CD4-positive, alpha-beta T cell (primary cell): ENCODE measurements around the gene SESN1. TPM values are rescaled to one million over a fixed set of nuclear protein-coding genes. Genes with fewer than 3 reads are reported as not detected.

Experiments used
- ATAC-seq: fragments of 200-7000 bp; cut with Tn5 transposase; one replicate; pipeline ENCODE4 v1.10.0; 2022; ENCODE audit warnings: mild to moderate bottlenecking; ENCODE audit not compliant: poor library complexity
- CTCF ChIA-PET: fragments of 350-600 bp; sonication (Branson Sonifier 250); formaldehyde crosslinking; loops from one replicate; lab custom pipeline; 2021; ENCODE audit warnings: antibody characterized with exemption, inconsistent platforms; lab: Charles Lee
- POLR2A ChIA-PET: fragments of 350-600 bp; sonication (Branson Sonifier 250); formaldehyde crosslinking; loops from one replicate; lab custom pipeline; 2021; ENCODE audit warnings: antibody characterized with exemption, inconsistent platforms; lab: Charles Lee
- DNase-seq, 14 experiments: peaks; one replicate each; pipeline ENCODE4 v3.0.0-alpha.2; 2013 to 2020; ENCODE audit warnings: mixed read lengths in 2 of 14
- H3K27ac ChIP-seq, 2 donors: one replicate each; pipeline versions ENCODE4 v1.5.1 to v1.7.0; 2013; ENCODE audit warnings: low read length in 2 of 2, low read depth in 1 of 2, mild to moderate bottlenecking in 1 of 2
- H3K27me3 ChIP-seq, 2 experiments: 1 replicate in 1 of 2; 2 replicates in 1 of 2; pipeline versions ENCODE4 v1.6.1 to v1.7.0; 2013; ENCODE audit warnings: low read length in 2 of 2, control low read depth in 1 of 2, mild to moderate bottlenecking in 1 of 2, moderate library complexity in 1 of 2; ENCODE audit not compliant: insufficient read depth in 2 of 2, control insufficient read depth in 1 of 2
- H3K36me3 ChIP-seq: one replicate; pipeline ENCODE4 v1.6.1; 2013; ENCODE audit warnings: low read length, control low read depth; ENCODE audit not compliant: insufficient read depth
- H3K4me1 ChIP-seq: one replicate; pipeline ENCODE4 v1.6.1; 2013; ENCODE audit warnings: low read length, control low read depth; ENCODE audit not compliant: insufficient read depth
- H3K4me3 ChIP-seq: one replicate; pipeline ENCODE4 v1.5.1; 2013; ENCODE audit warnings: mild to moderate bottlenecking, low read length, moderate library complexity
- H3K9me3 ChIP-seq, 2 experiments: 1 replicate in 1 of 2; 2 replicates in 1 of 2; pipeline versions ENCODE4 v1.6.1 to v1.7.0; 2013; ENCODE audit warnings: low read length in 2 of 2, mild to moderate bottlenecking in 2 of 2, control low read depth in 1 of 2, moderate library complexity in 1 of 2; ENCODE audit not compliant: control insufficient read depth in 1 of 2, insufficient read depth in 1 of 2
- H3K27ac Mint-ChIP-seq: one replicate; pipeline ENCODE4 v1.8.0; 2020; ENCODE audit warnings: mixed read lengths
- H3K27me3 Mint-ChIP-seq: one replicate; pipeline ENCODE4 v1.8.0; 2021; ENCODE audit warnings: mixed read lengths
- H3K36me3 Mint-ChIP-seq: one replicate; pipeline ENCODE4 v1.8.0; 2021; ENCODE audit warnings: low read depth, mixed read lengths
- H3K4me1 Mint-ChIP-seq: one replicate; pipeline ENCODE4 v1.8.0; 2021; ENCODE audit warnings: low read depth, mixed read lengths
- H3K4me3 Mint-ChIP-seq: one replicate; pipeline ENCODE4 v1.8.0; 2020; ENCODE audit warnings: mild to moderate bottlenecking, mixed read lengths
- H3K9me3 Mint-ChIP-seq: one replicate; pipeline ENCODE4 v1.8.0; 2020; ENCODE audit warnings: mixed read lengths
- intact Hi-C, 2 experiments: fragments of 100-400 bp; cut with DNase I in 1 of 2; cut with micrococcal nuclease in 1 of 2; formaldehyde crosslinking; loops; one replicate each; pipeline versions ENCODE4 v1.15.1 to v1.9.0; 2023 to 2025; cut with DNase I, micrococcal nuclease
- total RNA-seq, 174 experiments: library from RNA in 2 of 174; stranded (reverse) in 2 of 174; gene quantifications; one replicate each; pipeline ENCODE4 v1.2.3 and lab custom pipeline; 2021 to 2026
- TF ChIP-seq, protein P1 (sequence below): fragments of 200-600 bp; IDR thresholded peaks from one replicate; pipeline ENCODE4 v1.8.0; 2022; ENCODE audit warnings: antibody characterized with exemption, mild to moderate bottlenecking

The SESN1 gene
- total RNA-seq, 2 experiments from 2014 or later: 95.9 to 98.3 TPM

DNA sequence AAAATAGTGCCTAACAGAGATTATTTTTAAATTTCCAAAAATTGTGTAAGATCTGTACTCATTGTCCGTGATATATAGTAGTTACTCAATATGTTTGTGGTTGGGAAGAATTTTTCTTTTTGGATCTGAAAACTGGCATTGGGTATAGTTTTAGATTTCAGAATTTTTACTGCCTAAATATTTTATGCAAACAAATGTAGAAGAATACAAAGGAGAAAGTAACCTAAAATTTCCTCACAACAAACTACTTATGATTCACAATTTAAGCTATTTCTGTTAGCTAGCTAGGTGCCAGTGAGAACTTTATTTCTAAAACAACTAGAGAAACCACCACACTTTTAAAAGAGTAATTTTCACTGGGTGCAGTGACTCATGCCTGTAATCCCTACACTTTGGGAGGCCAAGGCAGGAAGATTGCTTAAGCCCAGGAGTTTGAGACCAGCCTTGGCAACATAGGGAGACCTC lies 38.8 kb downstream of the SESN1 start:
- ATAC-seq: no peak
- CTCF ChIA-PET: no interaction called here
- intact Hi-C loops: loop anchor here in 1 of 2 experiments (5.0 kb wide), 1 partner anchor 34 kb away; no protein-coding TSS in a partner anchor

DNA sequence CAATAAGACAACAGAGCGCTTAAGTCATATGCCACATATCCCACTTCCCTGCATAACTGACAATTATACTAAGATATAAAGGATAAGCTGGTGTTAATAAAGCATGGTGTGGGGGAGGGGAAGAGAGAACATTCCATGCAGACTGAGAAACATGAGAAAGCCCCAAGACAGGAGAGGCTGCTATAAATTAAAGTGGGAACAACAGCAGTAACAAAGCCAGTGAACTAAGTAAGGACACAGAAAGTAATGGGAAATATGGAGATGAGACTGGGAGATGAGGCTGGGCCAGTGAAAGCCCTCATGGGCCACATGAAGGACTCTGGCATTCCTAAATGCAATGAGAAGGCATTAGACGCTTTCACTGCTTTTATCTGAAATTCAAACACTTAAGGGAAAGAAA lies 41.3 kb downstream of the SESN1 start:
- Histone ChIP-seq H3K4me1 (peaks cover 9% of the 10 kb centered on the region), H3K9me3 (no peaks in the 10 kb centered on the region), H3K36me3 (no peaks in the 10 kb centered on the region), H3K27me3 (no peaks in the 10 kb centered on the region), H3K4me3 (no peak overlapping the region), H3K27ac (no peak overlapping the region)
- POLR2A ChIA-PET: interaction anchor here (0.5 kb wide), 1 partner anchor 173 kb away, joined by 3 read pairs; no protein-coding TSS in a partner anchor
- H3K4me3 Mint-ChIP-seq: no peak overlapping the region
- TF ChIP-seq, protein P1, sequence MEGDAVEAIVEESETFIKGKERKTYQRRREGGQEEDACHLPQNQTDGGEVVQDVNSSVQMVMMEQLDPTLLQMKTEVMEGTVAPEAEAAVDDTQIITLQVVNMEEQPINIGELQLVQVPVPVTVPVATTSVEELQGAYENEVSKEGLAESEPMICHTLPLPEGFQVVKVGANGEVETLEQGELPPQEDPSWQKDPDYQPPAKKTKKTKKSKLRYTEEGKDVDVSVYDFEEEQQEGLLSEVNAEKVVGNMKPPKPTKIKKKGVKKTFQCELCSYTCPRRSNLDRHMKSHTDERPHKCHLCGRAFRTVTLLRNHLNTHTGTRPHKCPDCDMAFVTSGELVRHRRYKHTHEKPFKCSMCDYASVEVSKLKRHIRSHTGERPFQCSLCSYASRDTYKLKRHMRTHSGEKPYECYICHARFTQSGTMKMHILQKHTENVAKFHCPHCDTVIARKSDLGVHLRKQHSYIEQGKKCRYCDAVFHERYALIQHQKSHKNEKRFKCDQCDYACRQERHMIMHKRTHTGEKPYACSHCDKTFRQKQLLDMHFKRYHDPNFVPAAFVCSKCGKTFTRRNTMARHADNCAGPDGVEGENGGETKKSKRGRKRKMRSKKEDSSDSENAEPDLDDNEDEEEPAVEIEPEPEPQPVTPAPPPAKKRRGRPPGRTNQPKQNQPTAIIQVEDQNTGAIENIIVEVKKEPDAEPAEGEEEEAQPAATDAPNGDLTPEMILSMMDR: no peak
- ATAC-seq (no peak), DNase-seq (no peak)
- H3K4me1 Mint-ChIP-seq: peaks cover 40% of the 10 kb centered on the region
- CTCF ChIA-PET: interaction anchor here (0.5 kb wide), 1 partner anchor 375 kb away, joined by 3 read pairs; no protein-coding TSS in a partner anchor
- no peak overlapping the region for H3K27ac Mint-ChIP-seq
- intact Hi-C loops: no loop called here
- no peaks in the 10 kb centered on the region for H3K9me3 Mint-ChIP-seq
- no peaks in the 10 kb centered on the region for H3K36me3 Mint-ChIP-seq
- no peaks in the 10 kb centered on the region for H3K27me3 Mint-ChIP-seq

More for the DNA sequence above, 38.8 kb downstream of the SESN1 start:
- TF ChIP-seq, protein P1: no peak
- Mint-ChIP-seq H3K4me1 (peaks cover 44% of the 10 kb centered on the region), H3K4me3 (no peak overlapping the region), H3K27me3 (no peaks in the 10 kb centered on the region), H3K9me3 (no peaks in the 10 kb centered on the region), H3K27ac (no peak overlapping the region), H3K36me3 (no peaks in the 10 kb centered on the region)
- Histone ChIP-seq H3K27me3 (no peaks in the 10 kb centered on the region), H3K36me3 (no peaks in the 10 kb centered on the region), H3K27ac (no peak overlapping the region), H3K4me3 (no peak overlapping the region), H3K4me1 (peaks cover 3% of the 10 kb centered on the region), H3K9me3 (no peaks in the 10 kb centered on the region)
- POLR2A ChIA-PET: no interaction called here
- no peak for DNase-seq

DNA sequence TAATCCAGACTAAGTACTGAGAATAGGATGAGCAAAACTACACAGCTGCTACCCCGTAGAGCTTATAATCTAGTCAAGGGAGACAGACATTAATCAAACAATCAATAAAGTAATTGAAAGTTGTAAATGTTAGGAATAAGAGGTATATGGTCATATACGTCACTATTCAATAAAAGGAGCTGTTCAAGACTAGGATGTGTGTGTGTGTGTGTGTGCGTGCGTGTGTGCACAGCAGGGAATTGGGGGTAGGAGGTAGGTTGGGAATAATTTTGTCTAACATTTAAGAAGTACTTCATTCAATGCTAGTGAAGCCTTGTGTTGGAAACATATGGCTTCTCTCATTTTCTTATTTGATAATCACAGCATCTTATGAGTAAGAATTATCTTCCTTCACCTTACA lies 41.8 kb downstream of the SESN1 start:
- Histone ChIP-seq H3K27me3 (no peaks in the 10 kb centered on the region), H3K9me3 (no peaks in the 10 kb centered on the region), H3K4me1 (peaks cover 13% of the 10 kb centered on the region), H3K27ac (no peak overlapping the region), H3K36me3 (no peaks in the 10 kb centered on the region), H3K4me3 (no peak overlapping the region)
- peaks cover 43% of the 10 kb centered on the region for H3K4me1 Mint-ChIP-seq
- intact Hi-C loops: no loop called here
- no peaks in the 10 kb centered on the region for H3K27me3 Mint-ChIP-seq
- ATAC-seq: no peak
- H3K9me3 Mint-ChIP-seq: no peaks in the 10 kb centered on the region
- no peak overlapping the region for H3K27ac Mint-ChIP-seq
- TF ChIP-seq, protein P1: no peak
- POLR2A ChIA-PET: interaction anchor here (0.5 to 2.7 kb wide), 2 partner anchors 43 to 172 kb away, joined by 3 to 7 read pairs; no protein-coding TSS in a partner anchor
- DNase-seq: no peak
- no peaks in the 10 kb centered on the region for H3K36me3 Mint-ChIP-seq
- CTCF ChIA-PET: no interaction called here
- no peak overlapping the region for H3K4me3 Mint-ChIP-seq
